H9 (cell line): Measurements from ENCODE around the gene FCMR. TPM values are rescaled to one million over a fixed set of nuclear protein-coding genes. Genes with fewer than 3 reads are reported as not detected.

Experiments
- DNase-seq: peaks from one replicate; pipeline ENCODE4 v3.0.0-alpha.2; 2017
- H2AFZ ChIP-seq: one replicate; pipeline ENCODE4 v1.6.1; 2013; ENCODE audit warnings: mild to moderate bottlenecking, low read length, control low read depth, moderate library complexity
- H2AK5ac ChIP-seq: 2 replicates; pipeline ENCODE4 v1.6.1; 2013; ENCODE audit warnings: low read length, control low read depth, mixed read lengths; ENCODE audit not compliant: insufficient read length
- H2BK120ac ChIP-seq: one replicate; pipeline ENCODE4 v1.6.1; 2013; ENCODE audit warnings: low read depth, mild to moderate bottlenecking, low read length, control low read depth, inconsistent platforms; ENCODE audit not compliant: poor library complexity, severe bottlenecking
- H2BK12ac ChIP-seq: 2 replicates; pipeline ENCODE4 v1.6.1; 2013; ENCODE audit warnings: low read length, control low read depth, mixed read lengths, low read depth; ENCODE audit not compliant: insufficient read length
- H2BK15ac ChIP-seq: 2 replicates; pipeline ENCODE4 v1.6.1; 2013; ENCODE audit warnings: low read depth, low read length, control low read depth
- H2BK20ac ChIP-seq: one replicate; pipeline ENCODE4 v1.6.1; 2013; ENCODE audit warnings: low read depth, mild to moderate bottlenecking, low read length, control low read depth, inconsistent platforms; ENCODE audit not compliant: poor library complexity, severe bottlenecking
- H2BK5ac ChIP-seq: 2 replicates; pipeline ENCODE4 v1.6.1; 2013; ENCODE audit warnings: low read length, control low read depth, mixed read lengths; ENCODE audit not compliant: insufficient read length
- H3K14ac ChIP-seq: 2 replicates; pipeline ENCODE4 v1.6.1; 2013; ENCODE audit warnings: low read length, control low read depth; ENCODE audit not compliant: insufficient read depth
- H3K18ac ChIP-seq: 2 replicates; pipeline ENCODE4 v1.6.1; 2013; ENCODE audit warnings: low read depth, mild to moderate bottlenecking, mixed read lengths, low read length, control low read depth; ENCODE audit not compliant: insufficient read length
- H3K23ac ChIP-seq: 2 replicates; pipeline ENCODE4 v1.6.1; 2013; ENCODE audit warnings: low read length, control low read depth, mixed read lengths, low read depth; ENCODE audit not compliant: insufficient read length
- H3K23me2 ChIP-seq: 2 replicates; pipeline ENCODE4 v1.6.1; 2013; ENCODE audit warnings: low read depth, mild to moderate bottlenecking, mixed read lengths, low read length, control low read depth; ENCODE audit not compliant: insufficient read length, poor library complexity, severe bottlenecking
- H3K27ac ChIP-seq: 2 replicates; pipeline ENCODE4 v1.5.1; 2013; ENCODE audit warnings: low read length, control low read depth, mixed read lengths, low read depth; ENCODE audit not compliant: insufficient read length
- H3K27me3 ChIP-seq: 2 replicates; pipeline ENCODE4 v1.6.1; 2013; ENCODE audit warnings: low read length, control low read depth, inconsistent platforms; ENCODE audit not compliant: insufficient read depth
- H3K4ac ChIP-seq: 2 replicates; pipeline ENCODE4 v1.6.1; 2013; ENCODE audit warnings: low read depth, mild to moderate bottlenecking, control low read depth, inconsistent platforms, low read length, moderate library complexity
- H3K4me1 ChIP-seq: 2 replicates; pipeline ENCODE4 v1.6.1; 2013; ENCODE audit warnings: low read length, control low read depth, inconsistent platforms; ENCODE audit not compliant: insufficient read depth
- H3K4me2 ChIP-seq: 2 replicates; pipeline ENCODE4 v1.6.1; 2013; ENCODE audit warnings: low read length, control low read depth, mixed read lengths; ENCODE audit not compliant: insufficient read length, insufficient read depth
- H3K56ac ChIP-seq: 2 replicates; pipeline ENCODE4 v1.6.1; 2013; ENCODE audit warnings: low read depth, mild to moderate bottlenecking, mixed read lengths, low read length, control low read depth; ENCODE audit not compliant: insufficient read length
- H3K79me1 ChIP-seq: 2 replicates; pipeline ENCODE4 v1.6.1; 2013; ENCODE audit warnings: low read depth, mild to moderate bottlenecking, moderate library complexity, low read length, control low read depth, inconsistent platforms; ENCODE audit not compliant: insufficient read depth, poor library complexity, severe bottlenecking
- H3K79me2 ChIP-seq: 2 replicates; pipeline ENCODE4 v1.6.1; 2013; ENCODE audit warnings: low read length, control low read depth, inconsistent platforms; ENCODE audit not compliant: insufficient read depth
- H3K9ac ChIP-seq: 2 replicates; pipeline ENCODE4 v1.6.1; 2013; ENCODE audit warnings: low read length, control low read depth, mixed read lengths; ENCODE audit not compliant: insufficient read length; ENCODE audit errors: extremely low read depth
- H3K9me3 ChIP-seq: one replicate; pipeline ENCODE4 v1.6.1; 2013; ENCODE audit warnings: low read depth, low read length, inconsistent platforms; ENCODE audit not compliant: control insufficient read depth
- H3T11ph ChIP-seq: one replicate; pipeline ENCODE4 v1.6.1; 2013; ENCODE audit warnings: mild to moderate bottlenecking, low read length, control low read depth, inconsistent platforms
- H4K20me1 ChIP-seq: one replicate; pipeline ENCODE4 v1.6.1; 2013; ENCODE audit not compliant: control insufficient read depth, insufficient read length, insufficient read depth
- H4K5ac ChIP-seq: 2 replicates; pipeline ENCODE4 v1.6.1; 2013; ENCODE audit warnings: low read depth, mild to moderate bottlenecking, mixed read lengths, low read length, control low read depth; ENCODE audit not compliant: insufficient read length
- H4K8ac ChIP-seq: replicated peaks from 2 replicates; pipeline ENCODE4 v1.6.1; 2013; ENCODE audit warnings: low read length, control low read depth, mixed read lengths, low read depth; ENCODE audit not compliant: insufficient read length
- H4K91ac ChIP-seq: 2 replicates; pipeline ENCODE4 v1.6.1; 2013; ENCODE audit warnings: low read depth, mild to moderate bottlenecking, moderate library complexity, mixed read lengths, low read length, control low read depth; ENCODE audit not compliant: insufficient read length
- H3K27ac Mint-ChIP-seq, 3 experiments: 2 replicates in 2 of 3; 3 replicates in 1 of 3; pipeline ENCODE4 v1.8.0; 2020 to 2021; ENCODE audit warnings: mixed read lengths in 3 of 3, mild to moderate bottlenecking in 1 of 3, moderate library complexity in 1 of 3
- H3K27me3 Mint-ChIP-seq: 2 replicates; pipeline ENCODE4 v1.8.0; 2021; ENCODE audit warnings: low read depth, mild to moderate bottlenecking, moderate library complexity, mixed read lengths
- H3K36me3 Mint-ChIP-seq, 3 experiments: 2 replicates in 2 of 3; 3 replicates in 1 of 3; pipeline ENCODE4 v1.8.0; 2020 to 2021; ENCODE audit warnings: low read depth in 3 of 3, mixed read lengths in 3 of 3; ENCODE audit not compliant: insufficient read depth in 1 of 3
- H3K4me1 Mint-ChIP-seq, 2 experiments: 2 replicates each; pipeline ENCODE4 v1.8.0; 2020; ENCODE audit warnings: mixed read lengths in 2 of 2
- H3K4me3 Mint-ChIP-seq, 2 experiments: 2 replicates in 1 of 2; 3 replicates in 1 of 2; pipeline ENCODE4 v1.8.0; 2020 to 2021; ENCODE audit warnings: mild to moderate bottlenecking in 2 of 2, mixed read lengths in 2 of 2, moderate library complexity in 1 of 2
- H3K9me3 Mint-ChIP-seq, 2 experiments: 2 replicates in 1 of 2; 3 replicates in 1 of 2; pipeline ENCODE4 v1.8.0; 2020; ENCODE audit warnings: mild to moderate bottlenecking in 2 of 2, mixed read lengths in 2 of 2, moderate library complexity in 1 of 2
- WGBS: extraction: QIAGEN DNeasy Blood & Tissue Kit; methylation state at CpG from one replicate; pipeline ENCODE4 v1.1.7; 2013; ENCODE audit warnings: missing lambda C conversion rate, low lambda C conversion rate, mixed read lengths; ENCODE audit not compliant: insufficient read length; ENCODE audit errors: extremely low coverage; 5-methylcytosine and 5-hydroxymethylcytosine counted together
- total RNA-seq: library from RNA; stranded (reverse); gene quantifications from 2 replicates; pipeline ENCODE4 v1.2.1, GENCODE V29; 2021
- TF ChIP-seq, protein P1 (sequence below): fragments of 200-600 bp; sonication (generic); conservative IDR thresholded peaks from 3 replicates; pipeline ENCODE4 v1.8.0; 2021; ENCODE audit warnings: antibody characterized with exemption, mild to moderate bottlenecking

FCMR gene
- total RNA-seq, 1 experiment from 2014 or later = not detected

DNA sequence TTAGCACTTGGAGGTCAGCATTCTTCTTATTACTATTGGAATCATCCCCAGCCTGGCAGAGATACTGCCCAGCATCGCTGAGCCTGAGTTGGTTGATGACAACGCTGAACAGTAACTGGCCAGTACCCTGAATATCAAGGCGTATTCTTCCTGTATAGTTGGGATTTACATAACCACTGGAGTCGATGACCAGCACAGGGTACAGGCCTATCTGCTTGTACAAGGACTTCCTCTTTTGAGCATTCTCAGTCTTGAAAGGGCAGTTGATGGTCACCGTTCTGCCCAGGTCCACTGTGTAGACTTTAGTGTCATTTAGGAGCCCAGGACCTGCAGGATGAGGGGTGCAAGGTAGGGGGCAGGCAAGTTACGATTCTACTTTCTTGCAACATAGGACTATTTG is 15.7 kb upstream of the FCMR start:
- H2BK20ac ChIP-seq = no peak overlapping the region
- no peak overlapping the region for H3K23ac ChIP-seq
- no peak overlapping the region for H4K8ac ChIP-seq
- H3K79me2 ChIP-seq = no peaks in the 10 kb centered on the region
- no peak overlapping the region for H2AFZ ChIP-seq
- Mint-ChIP-seq H3K4me1 (peaks cover 5 to 9% of the 10 kb centered on the region in 2 experiments; a peak in 3 of 4 replicates), H3K36me3 (no peaks in the 10 kb centered on the region), H3K9me3 (no peaks in the 10 kb centered on the region), H3K4me3 (no peak overlapping the region), H3K27me3 (peaks cover 1% of the 10 kb centered on the region; the same call in 1 of the 2 replicates), H3K27ac (no peak overlapping the region; a peak in 1 of 7 replicates)
- H3K27me3 ChIP-seq = no peaks in the 10 kb centered on the region
- H3K14ac ChIP-seq = no peak overlapping the region
- H2BK12ac ChIP-seq = no peak overlapping the region
- H3K9ac ChIP-seq = no peak overlapping the region
- no peaks in the 10 kb centered on the region for H4K20me1 ChIP-seq
- no peak overlapping the region for H3K56ac ChIP-seq
- H3K27ac ChIP-seq = no peak overlapping the region
- no peaks in the 10 kb centered on the region for H3K23me2 ChIP-seq
- no peak overlapping the region for H4K5ac ChIP-seq
- H3K4me1 ChIP-seq = no peaks in the 10 kb centered on the region
- no CpG with 5 or more reads among the region's 6 CpGs for WGBS
- no peak overlapping the region for H3K18ac ChIP-seq
- H2BK120ac ChIP-seq = no peak overlapping the region
- TF ChIP-seq, protein P1, sequence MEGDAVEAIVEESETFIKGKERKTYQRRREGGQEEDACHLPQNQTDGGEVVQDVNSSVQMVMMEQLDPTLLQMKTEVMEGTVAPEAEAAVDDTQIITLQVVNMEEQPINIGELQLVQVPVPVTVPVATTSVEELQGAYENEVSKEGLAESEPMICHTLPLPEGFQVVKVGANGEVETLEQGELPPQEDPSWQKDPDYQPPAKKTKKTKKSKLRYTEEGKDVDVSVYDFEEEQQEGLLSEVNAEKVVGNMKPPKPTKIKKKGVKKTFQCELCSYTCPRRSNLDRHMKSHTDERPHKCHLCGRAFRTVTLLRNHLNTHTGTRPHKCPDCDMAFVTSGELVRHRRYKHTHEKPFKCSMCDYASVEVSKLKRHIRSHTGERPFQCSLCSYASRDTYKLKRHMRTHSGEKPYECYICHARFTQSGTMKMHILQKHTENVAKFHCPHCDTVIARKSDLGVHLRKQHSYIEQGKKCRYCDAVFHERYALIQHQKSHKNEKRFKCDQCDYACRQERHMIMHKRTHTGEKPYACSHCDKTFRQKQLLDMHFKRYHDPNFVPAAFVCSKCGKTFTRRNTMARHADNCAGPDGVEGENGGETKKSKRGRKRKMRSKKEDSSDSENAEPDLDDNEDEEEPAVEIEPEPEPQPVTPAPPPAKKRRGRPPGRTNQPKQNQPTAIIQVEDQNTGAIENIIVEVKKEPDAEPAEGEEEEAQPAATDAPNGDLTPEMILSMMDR = no peak; the same call in 2 of the 3 replicates
- H4K91ac ChIP-seq = no peak overlapping the region
- no peaks in the 10 kb centered on the region for H3K9me3 ChIP-seq
- no peak overlapping the region for H2BK5ac ChIP-seq
- H2BK15ac ChIP-seq = no peak overlapping the region
- H3K4ac ChIP-seq = no peak overlapping the region
- no peak overlapping the region for H2AK5ac ChIP-seq
- no peaks in the 10 kb centered on the region for H3K79me1 ChIP-seq
- DNase-seq = no peak
- H3T11ph ChIP-seq = no peak overlapping the region
- no peak overlapping the region for H3K4me2 ChIP-seq
